Raji (cell line): ENCODE results near the gene C6orf47.

Experiments
- POLR2A ChIP-seq: IDR thresholded peaks from 2 replicates; pipeline ENCODE4 v1.6.1; 2011; ENCODE audit warnings: low read depth, low read length, control low read depth; ENCODE audit not compliant: insufficient read depth

Gene C6orf47

DNA sequence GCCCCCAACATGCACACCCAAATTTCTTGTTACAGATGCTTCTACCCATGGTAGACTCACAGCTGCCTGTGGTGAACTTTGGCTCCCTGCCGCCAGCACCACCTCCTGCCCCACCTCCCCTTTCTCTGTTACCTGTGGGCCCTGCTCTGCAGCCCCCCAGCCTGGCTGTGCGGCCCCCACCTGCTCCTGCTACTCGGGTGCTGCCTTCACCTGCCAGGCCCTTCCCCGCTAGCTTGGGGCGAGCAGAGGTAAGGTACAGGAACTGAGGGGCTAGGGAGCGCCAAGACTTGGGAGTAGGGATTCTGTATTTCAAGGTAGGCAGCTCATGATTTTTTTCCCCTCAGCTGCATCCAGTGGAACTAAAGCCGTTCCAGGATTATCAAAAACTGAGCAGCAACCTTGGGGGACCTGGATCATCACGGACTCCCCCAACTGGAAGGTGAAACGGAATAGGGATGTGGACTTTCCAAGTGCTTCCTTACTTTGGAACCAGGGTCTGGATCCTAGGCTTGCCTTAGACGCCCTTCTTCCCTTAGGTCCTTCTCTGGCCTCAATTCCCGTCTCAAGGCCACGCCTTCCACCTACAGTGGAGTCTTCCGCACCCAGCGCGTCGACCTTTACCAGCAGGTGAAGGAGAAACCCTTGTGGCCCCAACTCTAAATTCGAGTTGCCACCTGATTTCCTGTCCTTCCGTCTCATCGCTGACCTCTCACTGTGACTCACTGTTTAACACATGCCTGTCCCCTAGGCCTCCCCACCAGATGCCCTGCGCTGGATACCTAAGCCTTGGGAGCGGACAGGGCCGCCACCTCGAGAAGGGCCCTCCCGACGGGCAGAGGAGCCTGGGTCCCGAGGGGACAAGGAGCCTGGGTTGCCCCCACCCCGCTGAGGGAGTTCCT is 23.6 kb downstream of the C6orf47 start:
- TF ChIP-seq POLR2A, result no peak

DNA sequence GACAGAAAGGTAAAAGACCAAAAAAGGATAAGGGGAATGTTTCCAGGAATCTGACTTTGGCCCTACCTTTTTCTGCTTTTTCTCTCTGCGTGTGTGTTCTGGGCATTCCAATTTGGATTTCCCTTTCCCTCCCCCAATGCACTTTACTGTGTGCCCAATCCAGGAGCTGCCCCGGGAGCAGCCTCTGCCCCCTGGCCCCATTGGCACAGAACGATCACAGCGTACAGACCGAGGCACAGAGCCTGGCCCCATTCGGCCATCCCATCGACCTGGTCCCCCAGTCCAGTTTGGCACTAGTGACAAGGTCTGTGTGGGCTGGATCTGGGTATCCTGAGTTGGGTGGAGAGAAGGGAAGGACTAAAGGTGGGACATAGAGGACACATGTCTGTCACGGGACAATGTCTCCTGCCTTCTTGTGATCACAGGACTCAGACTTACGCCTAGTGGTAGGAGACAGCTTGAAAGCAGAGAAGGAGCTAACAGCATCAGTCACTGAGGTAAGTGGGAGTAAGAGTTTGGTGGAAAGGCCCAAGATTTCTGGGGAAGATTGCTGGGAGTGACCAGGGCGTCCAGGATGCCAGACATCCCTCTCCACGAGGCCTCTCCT is 25.5 kb downstream of the C6orf47 start:
- TF ChIP-seq POLR2A, result no peak

- TF ChIP-seq POLR2A, result no peak
Measured at GRCh38 chr6:31634131-31634530, 26.4 kb downstream of the C6orf47 start.

- no peak for TF ChIP-seq POLR2A
Measured at GRCh38 chr6:31633447-31633846, 27.1 kb downstream of the C6orf47 start.

DNA sequence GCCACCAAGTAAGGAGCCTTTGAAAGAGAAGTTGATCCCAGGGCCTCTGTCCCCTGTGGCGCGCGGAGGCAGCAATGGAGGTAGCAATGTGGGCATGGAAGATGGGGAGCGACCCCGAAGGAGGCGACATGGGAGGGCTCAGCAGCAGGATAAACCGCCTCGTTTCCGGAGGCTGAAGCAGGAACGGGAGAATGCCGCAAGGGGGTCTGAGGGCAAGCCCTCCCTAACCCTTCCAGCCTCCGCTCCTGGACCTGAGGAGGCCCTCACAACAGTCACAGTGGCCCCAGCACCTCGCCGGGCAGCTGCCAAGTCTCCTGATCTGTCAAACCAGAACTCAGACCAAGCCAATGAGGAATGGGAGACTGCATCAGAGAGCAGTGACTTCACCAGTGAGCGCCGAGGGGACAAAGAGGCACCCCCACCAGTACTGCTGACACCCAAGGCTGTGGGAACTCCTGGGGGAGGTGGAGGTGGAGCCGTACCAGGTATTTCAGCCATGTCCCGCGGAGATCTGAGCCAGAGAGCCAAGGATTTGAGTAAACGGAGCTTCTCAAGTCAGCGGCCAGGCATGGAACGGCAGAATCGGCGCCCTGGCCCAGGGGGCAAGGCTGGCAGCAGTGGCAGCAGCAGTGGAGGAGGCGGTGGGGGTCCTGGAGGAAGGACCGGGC is 28.2 kb downstream of the C6orf47 start:
- TF ChIP-seq POLR2A, result no peak

DNA sequence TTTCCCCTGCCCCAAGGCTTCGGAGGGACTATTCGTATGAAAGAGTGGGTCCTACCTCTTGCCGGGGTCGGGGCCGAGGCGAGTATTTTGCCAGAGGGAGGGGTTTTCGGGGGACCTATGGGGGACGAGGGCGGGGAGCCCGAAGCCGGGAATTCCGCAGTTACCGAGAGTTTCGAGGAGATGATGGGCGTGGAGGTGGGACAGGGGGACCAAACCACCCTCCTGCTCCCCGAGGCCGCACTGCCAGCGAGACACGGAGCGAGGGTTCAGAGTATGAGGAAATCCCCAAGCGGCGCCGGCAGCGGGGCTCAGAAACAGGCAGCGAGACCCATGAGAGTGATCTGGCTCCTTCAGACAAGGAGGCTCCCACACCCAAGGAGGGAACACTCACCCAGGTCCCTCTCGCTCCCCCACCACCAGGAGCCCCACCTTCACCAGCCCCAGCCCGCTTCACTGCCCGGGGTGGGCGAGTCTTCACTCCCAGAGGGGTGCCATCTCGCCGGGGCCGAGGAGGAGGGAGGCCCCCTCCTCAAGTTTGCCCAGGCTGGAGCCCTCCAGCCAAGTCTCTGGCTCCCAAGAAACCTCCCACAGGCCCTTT is 28.8 kb downstream of the C6orf47 start:
- no peak for TF ChIP-seq POLR2A

DNA sequence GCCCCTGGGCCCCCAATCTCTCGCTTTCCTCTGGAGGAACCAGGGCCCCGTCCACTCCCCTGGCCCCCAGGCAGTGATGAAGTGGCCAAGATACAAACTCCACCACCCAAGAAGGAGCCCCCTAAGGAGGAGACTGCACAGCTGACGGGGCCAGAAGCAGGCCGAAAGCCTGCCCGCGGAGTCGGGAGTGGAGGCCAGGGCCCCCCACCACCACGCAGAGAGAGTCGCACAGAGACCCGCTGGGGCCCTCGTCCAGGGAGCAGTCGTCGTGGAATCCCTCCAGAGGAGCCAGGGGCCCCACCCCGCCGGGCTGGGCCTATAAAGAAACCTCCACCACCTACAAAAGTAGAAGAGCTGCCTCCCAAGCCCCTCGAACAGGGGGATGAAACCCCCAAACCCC is 29.4 kb downstream of the C6orf47 start:
- TF ChIP-seq POLR2A, result no peak

- no peak for TF ChIP-seq POLR2A
Measured at GRCh38 chr6:31630177-31630934, 30.2 kb downstream of the C6orf47 start.

GRCh38 chr6:31629014-31629413 is 31.6 kb downstream of the C6orf47 start:
- no peak for TF ChIP-seq POLR2A

DNA sequence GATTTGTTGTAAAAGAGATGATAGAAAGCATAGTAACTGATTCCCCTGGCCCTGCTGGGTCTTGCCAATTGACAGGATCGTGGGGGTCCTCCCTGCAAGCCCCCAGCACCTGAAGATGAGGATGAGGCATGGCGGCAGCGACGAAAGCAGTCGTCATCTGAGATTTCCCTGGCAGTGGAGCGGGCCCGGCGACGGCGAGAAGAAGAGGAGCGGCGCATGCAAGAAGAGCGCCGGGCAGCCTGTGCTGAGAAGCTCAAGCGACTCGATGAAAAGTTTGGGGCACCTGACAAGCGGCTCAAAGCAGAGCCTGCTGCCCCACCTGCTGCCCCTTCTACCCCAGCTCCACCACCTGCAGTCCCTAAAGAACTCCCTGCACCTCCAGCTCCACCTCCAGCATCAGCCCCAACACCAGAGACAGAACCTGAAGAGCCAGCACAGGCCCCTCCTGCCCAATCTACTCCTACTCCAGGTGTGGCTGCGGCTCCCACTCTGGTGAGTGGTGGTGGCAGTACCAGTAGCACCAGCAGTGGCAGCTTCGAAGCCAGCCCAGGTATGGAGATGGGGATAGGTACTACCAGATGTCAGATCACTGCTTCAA is 32.8 kb downstream of the C6orf47 start:
- no peak for TF ChIP-seq POLR2A

- no peak for TF ChIP-seq POLR2A
Measured at GRCh38 chr6:31626952-31627351, 33.6 kb downstream of the C6orf47 start.

GRCh38 chr6:31624070-31624469 is 36.5 kb downstream of the C6orf47 start:
- TF ChIP-seq POLR2A, result no peak

DNA sequence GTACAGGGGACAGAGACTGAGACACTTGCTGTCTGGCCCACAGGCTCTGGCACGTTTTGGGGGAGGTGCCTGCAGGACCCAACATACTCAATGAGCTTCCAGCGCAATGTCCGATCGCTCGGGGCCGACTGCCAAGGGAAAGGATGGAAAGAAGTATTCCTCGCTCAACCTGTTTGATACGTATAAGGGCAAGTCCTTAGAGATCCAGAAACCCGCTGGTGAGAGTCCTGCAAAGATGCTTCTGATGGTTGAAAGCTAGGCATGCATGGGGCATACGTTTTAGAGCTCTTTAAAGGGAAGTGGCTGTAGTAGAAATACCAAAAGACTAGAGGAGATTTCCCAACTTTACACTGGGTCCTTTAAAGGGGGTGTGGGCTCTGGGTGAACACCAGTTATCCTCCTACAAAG is 37.9 kb downstream of the C6orf47 start:
- TF ChIP-seq POLR2A, result no peak

- no peak for TF ChIP-seq POLR2A
Measured at GRCh38 chr6:31621991-31622390, 38.6 kb downstream of the C6orf47 start.
